HFF-Myc (cell line): ENCODE data around the gene TMEM86B.

Source experiments
- DNase-seq: peaks from one replicate; pipeline ENCODE4 v3.0.0-alpha.2; 2011; ENCODE audit warnings: low read depth; ENCODE audit errors: extremely low read depth
- H3K4me3 ChIP-seq: replicated peaks from 2 replicates; pipeline ENCODE4 v1.5.1; 2011; ENCODE audit warnings: low read depth, mild to moderate bottlenecking, control low read depth, low read length
- CTCF ChIP-seq: IDR thresholded peaks from 2 replicates; pipeline ENCODE4 v1.5.1; 2012; ENCODE audit warnings: mild to moderate bottlenecking, low read depth, low read length, control low read depth; ENCODE audit errors: missing control alignments

The TMEM86B gene

GRCh38 chr19:55270172-55270942, 41.8 kb upstream of the TMEM86B start:
- H3K4me3 ChIP-seq, result no peak overlapping the region
- DNase-seq, result no peak
- no peak for TF ChIP-seq CTCF

- no peak for DNase-seq
- H3K4me3 ChIP-seq, result no peak overlapping the region
- no peak for TF ChIP-seq CTCF
Measured at GRCh38 chr19:55269299-55269698, 40.7 kb upstream of the TMEM86B start.

- TF ChIP-seq CTCF, result no peak
- DNase-seq, result no peak
- H3K4me3 ChIP-seq, result no peak overlapping the region
Measured at GRCh38 chr19:55266840-55267239, 38.3 kb upstream of the TMEM86B start.

- no peak for TF ChIP-seq CTCF
Measured at GRCh38 chr19:55266404-55266803, 37.8 kb upstream of the TMEM86B start.

GRCh38 chr19:55265723-55266386, 37.3 kb upstream of the TMEM86B start:
- H3K4me3 ChIP-seq, result no peak overlapping the region
- no peak for DNase-seq

More at GRCh38 chr19:55266404-55266803, 37.8 kb upstream of the TMEM86B start:
- H3K4me3 ChIP-seq, result no peak overlapping the region
- DNase-seq, result no peak

GRCh38 chr19:55265173-55265572, 36.6 kb upstream of the TMEM86B start:
- no peak overlapping the region for H3K4me3 ChIP-seq
- no peak for TF ChIP-seq CTCF
- no peak for DNase-seq

More at GRCh38 chr19:55265723-55266386, 37.3 kb upstream of the TMEM86B start:
- TF ChIP-seq CTCF, result no peak
